Stomach (tissue), 9 donors: ENCODE data around the gene RBM44. TPM values are rescaled to one million over a fixed set of nuclear protein-coding genes. Genes with fewer than 3 reads are reported as not detected.

Experiments
- DNase-seq, 2 donors: peaks; one replicate each; pipeline versions ENCODE4 v3.0.0 to v3.0.0-alpha.2; 2013 to 2019
- H3K27ac ChIP-seq, 5 donors: fragments of 200-600 bp in 4 of 5; sonication (generic) in 4 of 5; one replicate each; pipeline ENCODE4 v1.5.1; 2013 to 2019; ENCODE audit warnings: mild to moderate bottlenecking in 1 of 5, moderate library complexity in 1 of 5
- H3K27me3 ChIP-seq, 3 donors: fragments of 200-600 bp; sonication (generic); one replicate each; pipeline ENCODE4 v1.5.1; 2017 to 2019; ENCODE audit warnings: mixed run types in 1 of 3
- H3K36me3 ChIP-seq, 4 donors: fragments of 200-600 bp; sonication (generic); 1 replicate in 3 of 4; 2 replicates in 1 of 4; pipeline ENCODE4 v1.5.1; 2016 to 2019
- H3K4me1 ChIP-seq, 4 donors: fragments of 200-600 bp; sonication (generic); one replicate each; pipeline ENCODE4 v1.5.1; 2016 to 2019
- H3K4me3 ChIP-seq, 4 donors: fragments of 200-600 bp; sonication (generic) in 3 of 4; one replicate each; pipeline ENCODE4 v1.5.1; 2016 to 2019; ENCODE audit warnings: mild to moderate bottlenecking in 1 of 4
- H3K9me3 ChIP-seq, 4 donors: fragments of 200-600 bp; sonication (generic); one replicate each; pipeline ENCODE4 v1.5.1; 2016 to 2019
- EP300 ChIP-seq: sonication (generic); formaldehyde crosslinking; IDR thresholded peaks from one replicate; pipeline ENCODE4 v1.6.1; 2017; ENCODE audit warnings: antibody characterized with exemption
- POLR2A ChIP-seq, 4 donors: fragments of 450-650 bp; IDR thresholded peaks; one replicate each; pipeline ENCODE4 v1.6.1; 2016; ENCODE audit warnings: antibody characterized with exemption in 4 of 4, control low read depth in 2 of 4, mild to moderate bottlenecking in 1 of 4, moderate library complexity in 1 of 4
- POLR2AphosphoS5 ChIP-seq, 3 donors: sonication (generic); formaldehyde crosslinking; IDR thresholded peaks; one replicate each; pipeline ENCODE4 v1.6.1; 2016; ENCODE audit warnings: antibody characterized with exemption in 3 of 3
- WGBS, 5 donors: extraction: QIAGEN DNeasy Blood & Tissue Kit in 3 of 5; methylation state at CpG; one replicate each; pipeline versions ENCODE4 v1.1.5 to v1.1.7; 2013 to 2018; 5-methylcytosine and 5-hydroxymethylcytosine counted together
- intact Hi-C: fragments of 100-400 bp; cut with DNase I; formaldehyde crosslinking; loops from one replicate; pipeline ENCODE4 v1.15.1; 2023; ENCODE audit warnings: low total_unique reads
- polyA plus RNA-seq, 3 donors: library from polyadenylated mRNA; stranded (reverse); fragments of 200-250 nt; gene quantifications; one replicate each; pipeline ENCODE4 v1.2.3, GENCODE V29; 2013
- total RNA-seq, 5 donors: library from RNA; depleted of rRNA; stranded (reverse); fragments of >200 nt; gene quantifications; one replicate each; pipeline versions ENCODE4 v1.1.0 to v1.2.3, GENCODE V29; 2014 to 2016
- TF ChIP-seq, protein P1 (sequence below), 7 experiments: fragments of 450-650 bp in 4 of 7; fragments of 200-600 bp in 3 of 7; sonication (generic) in 3 of 7; IDR thresholded peaks; one replicate each; pipeline ENCODE4 v1.5.1; 2016 to 2019; ENCODE audit warnings: antibody characterized with exemption in 7 of 7, control low read depth in 2 of 7, mild to moderate bottlenecking in 1 of 7
- donor health status: healthy with polysubstance abuse.
- donor health status: Bipolar disorder and iron deficiency.
- donor health status: healthy.

Gene RBM44
- total and polyA plus RNA-seq, 8 donors: under 0.01 to 2.4 (median 1.8) TPM; not detected in 3

- Histone ChIP-seq H3K4me3 (no peak overlapping the region), H3K4me1 (peaks cover 0 to 60% (median 32%) of the 10 kb centered on the region in 4 donors), H3K27ac (peak overlapping the region in 3 of 5 donors; percentile 17 to 93 (median 78)), H3K9me3 (no peaks in the 10 kb centered on the region), H3K27me3 (no peaks in the 10 kb centered on the region), H3K36me3 (peaks cover 0 to 10% (median 0%) of the 10 kb centered on the region in 4 donors)
- WGBS, 5 donors: 51 to 73% (median 62%) methylated on average over 11 of the region's 11 CpGs
- peak in 1 of 2 donors; percentile 60 for DNase-seq
- intact Hi-C loops: no loop called here
- TF ChIP-seq POLR2AphosphoS5 (IDR thresholded peaks at IDR 0.05) (peak in 1 of 3 donors; percentile 55), POLR2A (IDR thresholded peaks at IDR 0.05) (no peak), EP300 (no peak)
- TF ChIP-seq, protein P1, sequence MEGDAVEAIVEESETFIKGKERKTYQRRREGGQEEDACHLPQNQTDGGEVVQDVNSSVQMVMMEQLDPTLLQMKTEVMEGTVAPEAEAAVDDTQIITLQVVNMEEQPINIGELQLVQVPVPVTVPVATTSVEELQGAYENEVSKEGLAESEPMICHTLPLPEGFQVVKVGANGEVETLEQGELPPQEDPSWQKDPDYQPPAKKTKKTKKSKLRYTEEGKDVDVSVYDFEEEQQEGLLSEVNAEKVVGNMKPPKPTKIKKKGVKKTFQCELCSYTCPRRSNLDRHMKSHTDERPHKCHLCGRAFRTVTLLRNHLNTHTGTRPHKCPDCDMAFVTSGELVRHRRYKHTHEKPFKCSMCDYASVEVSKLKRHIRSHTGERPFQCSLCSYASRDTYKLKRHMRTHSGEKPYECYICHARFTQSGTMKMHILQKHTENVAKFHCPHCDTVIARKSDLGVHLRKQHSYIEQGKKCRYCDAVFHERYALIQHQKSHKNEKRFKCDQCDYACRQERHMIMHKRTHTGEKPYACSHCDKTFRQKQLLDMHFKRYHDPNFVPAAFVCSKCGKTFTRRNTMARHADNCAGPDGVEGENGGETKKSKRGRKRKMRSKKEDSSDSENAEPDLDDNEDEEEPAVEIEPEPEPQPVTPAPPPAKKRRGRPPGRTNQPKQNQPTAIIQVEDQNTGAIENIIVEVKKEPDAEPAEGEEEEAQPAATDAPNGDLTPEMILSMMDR (IDR thresholded peaks at IDR 0.05): no peak
Observed at GRCh38 chr2:237873421-237873831, 74.8 kb downstream of the RBM44 start.

DNA sequence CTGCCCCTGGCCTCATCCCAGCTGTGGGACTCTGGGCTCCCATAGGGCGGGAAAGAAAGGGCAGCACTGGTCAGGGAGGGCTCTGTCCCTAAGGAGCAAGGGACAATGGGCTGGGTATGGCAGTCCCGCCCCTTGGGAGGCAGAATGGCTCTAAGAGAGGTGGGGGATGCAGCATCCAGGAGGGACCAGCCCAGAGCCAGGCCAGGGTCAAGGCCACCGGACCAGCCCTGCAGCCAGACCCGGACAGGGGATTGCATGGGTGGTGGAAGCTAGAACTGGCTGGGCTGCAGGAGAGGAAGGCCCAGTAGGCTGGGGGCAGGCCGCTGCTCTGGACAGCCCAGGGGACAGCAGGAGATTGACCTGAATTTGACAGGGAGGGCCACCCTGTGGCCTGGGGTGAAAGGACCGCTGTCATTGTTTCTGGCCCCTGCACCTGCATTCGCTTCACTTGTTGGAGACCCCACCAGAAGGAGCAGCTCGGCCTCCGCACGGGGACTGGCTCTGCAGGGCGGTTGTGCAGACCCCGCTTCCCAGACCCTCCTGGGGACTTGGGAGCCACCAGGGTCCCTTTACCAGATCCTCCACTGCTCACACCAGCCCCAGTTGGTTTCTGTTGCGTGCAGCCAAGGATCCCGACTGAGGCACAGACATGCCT, 75.4 kb downstream of the RBM44 start:
- H3K4me3 ChIP-seq: no peak overlapping the region
- H3K4me1 ChIP-seq: peaks cover 0 to 66% (median 32%) of the 10 kb centered on the region in 4 donors
- H3K27me3 ChIP-seq: no peaks in the 10 kb centered on the region
- 85 to 96% (median 89%) methylated on average over 12 to 14 of the region's 14 CpGs for WGBS, 5 donors
- H3K36me3 ChIP-seq: peaks cover 0 to 10% (median 0%) of the 10 kb centered on the region in 4 donors
- H3K27ac ChIP-seq: peak overlapping the region in 3 of 5 donors; percentile 17 to 93 (median 78)
- TF ChIP-seq POLR2A (IDR thresholded peaks at IDR 0.05): no peak
- TF ChIP-seq, protein P1 (IDR thresholded peaks at IDR 0.05): no peak
- no peak for TF ChIP-seq POLR2AphosphoS5 (IDR thresholded peaks at IDR 0.05)
- no peak for TF ChIP-seq EP300
- no peak for DNase-seq
- intact Hi-C loops: no loop called here
- no peaks in the 10 kb centered on the region for H3K9me3 ChIP-seq

DNA sequence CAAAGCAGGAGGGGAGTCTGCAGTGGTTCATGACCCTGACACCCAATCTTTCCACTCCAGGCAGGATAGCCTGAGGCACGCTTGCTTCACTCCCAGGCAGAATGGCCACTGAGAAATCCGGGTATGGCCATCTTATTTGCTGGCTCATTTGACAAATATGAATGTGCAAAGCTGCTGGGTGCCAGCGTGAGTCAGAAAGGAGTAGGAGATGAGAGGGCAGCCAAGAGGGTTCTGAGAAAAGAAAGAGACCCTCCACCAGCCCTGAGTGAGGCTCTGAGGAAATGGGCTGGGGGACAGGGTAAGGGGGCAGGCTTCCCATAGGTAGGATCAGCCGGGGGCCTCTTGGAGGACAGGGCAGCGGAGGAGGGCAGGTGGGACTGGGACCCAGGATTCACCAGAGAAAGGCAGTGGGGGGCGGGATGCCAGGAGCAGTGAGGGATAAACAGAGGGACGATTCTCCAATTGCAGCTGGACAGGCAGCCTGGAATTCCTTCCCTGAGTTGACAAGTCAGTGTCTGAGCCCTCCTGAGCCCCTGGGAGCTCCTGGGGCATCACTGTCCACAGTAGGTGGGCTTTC, 76.1 kb downstream of the RBM44 start:
- intact Hi-C loops: no loop called here
- peaks cover 0 to 68% (median 33%) of the 10 kb centered on the region in 4 donors for H3K4me1 ChIP-seq
- H3K27me3 ChIP-seq: no peaks in the 10 kb centered on the region
- H3K4me3 ChIP-seq: no peak overlapping the region
- peaks cover 0 to 10% (median 0%) of the 10 kb centered on the region in 4 donors for H3K36me3 ChIP-seq
- H3K27ac ChIP-seq: peak overlapping the region in 3 of 5 donors; percentile 28 to 93 (median 78)
- TF ChIP-seq POLR2AphosphoS5 (IDR thresholded peaks at IDR 0.05): no peak
- TF ChIP-seq EP300: no peak
- TF ChIP-seq POLR2A (IDR thresholded peaks at IDR 0.05): no peak
- TF ChIP-seq, protein P1 (IDR thresholded peaks at IDR 0.05): no peak
- 64 to 88% (median 81%) methylated on average over 7 of the region's 7 CpGs for WGBS, 5 donors
- DNase-seq: no peak
- H3K9me3 ChIP-seq: no peaks in the 10 kb centered on the region

- Histone ChIP-seq H3K4me3 (no peak overlapping the region), H3K27me3 (no peaks in the 10 kb centered on the region), H3K36me3 (peaks cover 0 to 10% (median 0%) of the 10 kb centered on the region in 4 donors), H3K9me3 (no peaks in the 10 kb centered on the region), H3K4me1 (peaks cover 0 to 65% (median 33%) of the 10 kb centered on the region in 4 donors), H3K27ac (peak overlapping the region in 3 of 5 donors; percentile 28 to 93 (median 78))
- intact Hi-C loops: no loop called here
- DNase-seq: no peak
- TF ChIP-seq, protein P1 (IDR thresholded peaks at IDR 0.05): no peak
- TF ChIP-seq EP300 (no peak), POLR2A (IDR thresholded peaks at IDR 0.05) (no peak), POLR2AphosphoS5 (IDR thresholded peaks at IDR 0.05) (no peak)
- 83 to 92% (median 86%) methylated on average over 13 to 16 of the region's 16 CpGs for WGBS, 5 donors
Observed at GRCh38 chr2:237875256-237876060, 76.9 kb downstream of the RBM44 start.
